NCI-H510A treated with DMSO at 0.1 percent for 48 hours (cell line): ENCODE measurements around the gene ANO10.
"Not testable (repeated sequence)": the region's sequence is repeated elsewhere in the genome, so short reads cannot be mapped to it uniquely, and the experiment has no call there.

ENCODE experiments used
- DNase-seq: peaks from one replicate; lab custom pipeline; 2025; lab: John Stamatoyannopoulos, UW

Gene ANO10

DNA sequence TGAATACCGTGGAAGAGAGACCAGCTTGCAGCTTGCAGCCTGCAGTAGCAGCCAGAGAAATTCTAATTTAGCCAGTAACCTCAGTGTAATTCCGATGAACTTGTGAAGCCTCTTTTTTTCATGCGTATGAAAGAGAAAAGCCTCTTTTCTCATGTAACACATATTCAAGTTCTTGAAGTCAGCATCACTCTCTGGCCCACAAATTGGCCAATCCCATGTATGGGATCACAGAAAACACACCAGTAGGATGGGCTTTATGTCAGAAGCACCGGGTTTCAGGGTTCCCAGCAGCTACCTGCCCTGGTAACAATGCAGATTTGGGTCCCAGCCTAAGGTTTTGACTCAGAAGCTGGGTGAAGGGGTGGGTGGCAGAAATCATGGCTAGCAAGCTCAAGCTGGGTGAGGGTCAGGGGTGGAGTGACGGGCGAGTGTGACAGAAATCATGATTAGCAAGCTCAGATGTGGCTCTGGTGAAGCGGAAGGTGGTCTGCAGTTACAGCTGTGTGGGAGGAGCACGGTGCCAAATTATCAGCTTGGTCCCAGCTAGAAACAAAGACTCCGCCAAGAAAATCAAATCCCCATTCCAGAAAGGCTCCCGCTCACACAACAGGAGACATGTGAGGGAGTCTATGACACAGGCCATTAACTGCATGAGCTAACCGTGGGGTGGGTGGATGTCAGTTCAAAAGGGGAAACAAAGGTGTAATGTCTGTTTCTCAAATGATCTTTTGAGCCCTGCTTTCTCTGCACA is 248.8 kb downstream of the ANO10 start:
- no peak for DNase-seq

DNA sequence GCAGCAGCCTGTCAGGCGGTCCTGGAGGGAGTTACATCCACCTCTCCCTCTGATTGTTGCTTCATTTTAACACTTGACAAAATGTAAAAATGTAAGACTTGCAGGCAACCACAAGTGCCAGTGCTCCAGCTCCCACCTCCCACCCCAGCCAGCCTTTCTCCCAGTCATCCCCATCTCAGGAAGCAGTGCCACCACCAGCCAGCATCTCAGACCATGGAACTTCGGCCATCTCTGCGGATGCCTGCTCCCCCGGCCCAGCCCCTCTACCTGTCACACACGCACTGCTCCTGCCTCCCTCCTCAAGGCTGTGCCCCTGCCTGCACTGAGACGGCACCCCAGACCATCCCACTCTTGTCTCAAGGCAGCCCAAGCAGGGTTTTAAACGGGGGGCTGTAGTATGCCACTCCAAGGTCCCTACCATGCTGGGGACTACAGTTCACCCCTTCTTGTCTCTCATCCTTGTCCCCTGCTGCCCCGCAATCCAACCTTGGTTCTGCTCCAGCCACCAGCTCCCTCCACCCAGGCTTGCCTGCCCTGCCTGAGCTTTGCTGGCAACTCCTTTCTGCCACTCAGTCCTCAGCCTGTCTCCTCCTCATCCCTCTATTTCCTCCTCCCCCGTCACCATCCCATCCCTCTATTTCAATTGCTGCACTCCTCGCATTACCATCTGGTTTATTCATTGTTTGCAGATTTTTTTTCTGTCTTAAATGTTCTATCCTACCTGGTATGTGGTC is 249.6 kb downstream of the ANO10 start:
- DNase-seq: no peak

- DNase-seq: no peak
Measured at GRCh38 chr3:43371494-43371893, 250.3 kb downstream of the ANO10 start.

GRCh38 chr3:43370293-43370980 is 251.4 kb downstream of the ANO10 start:
- DNase-seq: no peak

- DNase-seq: no peak
Measured at GRCh38 chr3:43369404-43370292, 252.2 kb downstream of the ANO10 start.

- no peak for DNase-seq
Measured at GRCh38 chr3:43366885-43367284, 254.9 kb downstream of the ANO10 start.

GRCh38 chr3:43366481-43366880 is 255.3 kb downstream of the ANO10 start:
- no peak for DNase-seq

DNA sequence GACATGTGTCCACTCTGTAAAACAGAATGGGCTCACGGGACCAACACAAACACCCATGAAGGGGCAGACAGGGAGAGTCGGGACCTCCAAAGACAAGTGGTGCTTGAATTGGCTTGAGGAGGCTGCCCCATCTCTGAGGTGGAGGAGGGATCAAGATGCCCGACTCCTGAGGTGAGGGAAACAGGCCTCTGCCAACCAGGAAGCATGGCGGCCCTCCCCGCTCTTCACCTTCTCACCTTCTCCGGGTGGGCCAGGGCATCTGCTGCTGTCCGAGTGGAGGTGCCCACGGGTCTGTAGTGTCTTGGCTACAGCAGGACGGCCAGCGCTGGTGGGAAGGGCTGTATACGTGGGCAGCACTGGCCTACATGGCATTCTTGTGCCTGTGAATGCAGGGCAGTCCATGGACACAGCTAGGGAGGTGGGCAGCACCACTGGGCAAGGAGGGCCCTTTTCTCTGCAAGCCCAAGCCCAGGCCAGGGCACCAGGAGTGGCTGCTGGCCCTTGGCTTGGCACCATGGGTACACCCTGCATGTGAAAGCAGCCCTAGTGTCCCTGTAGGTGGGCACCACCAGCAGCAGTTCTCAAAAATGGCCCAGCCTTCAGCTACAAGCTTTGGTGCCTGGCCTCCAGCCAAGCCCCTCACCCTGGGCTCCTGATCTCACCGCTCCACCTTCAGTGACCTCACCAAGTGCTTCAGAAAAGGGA is 256.1 kb downstream of the ANO10 start:
- DNase-seq: no peak

GRCh38 chr3:43364926-43365325 is 256.9 kb downstream of the ANO10 start:
- DNase-seq: no peak

DNA sequence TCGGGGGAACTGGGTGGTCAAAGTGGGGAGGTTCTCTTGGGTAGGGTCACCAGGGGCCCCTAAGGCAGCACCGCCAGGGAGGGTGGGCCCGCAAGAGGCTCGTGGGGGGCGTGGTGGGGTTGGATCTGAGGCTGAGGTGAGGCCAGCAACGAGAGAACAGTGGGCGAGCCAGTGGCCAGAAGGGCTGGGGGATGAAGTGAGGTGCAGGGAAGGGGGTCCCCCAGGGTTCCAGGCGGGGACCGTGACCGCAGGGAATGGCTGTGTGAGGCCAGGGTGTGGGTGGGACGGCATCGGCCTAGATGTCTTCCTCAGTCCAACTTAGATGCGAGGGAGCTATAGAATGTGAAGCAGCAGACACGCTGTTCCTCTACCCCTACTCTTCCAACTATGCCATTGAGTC is 257.3 kb downstream of the ANO10 start:
- no peak for DNase-seq

DNA sequence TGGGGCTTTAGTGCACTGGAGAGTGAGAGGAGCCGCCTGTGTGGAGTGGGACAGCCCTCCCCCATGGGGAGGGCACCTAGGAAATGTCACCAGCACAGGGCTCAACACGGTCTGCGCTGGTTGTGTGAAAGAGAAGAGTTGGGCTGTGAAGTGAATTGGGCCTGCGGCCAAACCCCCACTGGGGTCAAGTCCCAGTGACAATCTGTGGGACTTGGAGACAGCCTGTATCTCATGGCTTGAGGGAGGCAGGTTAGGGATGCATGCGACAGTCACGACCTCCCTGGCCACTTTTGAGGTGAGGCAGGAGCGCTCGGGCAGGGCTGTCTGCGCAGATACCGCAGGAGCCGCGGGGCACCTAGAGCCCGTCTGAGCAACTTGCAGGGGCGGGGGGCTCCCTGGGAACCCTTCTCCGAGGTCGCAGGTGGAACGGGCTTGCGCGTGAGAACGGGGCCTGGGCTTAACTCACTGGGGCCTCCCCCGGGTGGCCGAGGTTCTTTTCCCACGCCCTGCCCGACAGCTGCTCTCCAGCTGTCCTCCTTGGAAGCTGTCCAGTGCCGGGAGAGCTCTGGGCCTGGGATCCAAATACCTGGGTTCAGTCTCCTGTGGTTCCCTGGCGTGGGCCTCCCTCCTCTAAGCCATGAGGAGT is 258.1 kb downstream of the ANO10 start:
- DNase-seq: no peak

DNA sequence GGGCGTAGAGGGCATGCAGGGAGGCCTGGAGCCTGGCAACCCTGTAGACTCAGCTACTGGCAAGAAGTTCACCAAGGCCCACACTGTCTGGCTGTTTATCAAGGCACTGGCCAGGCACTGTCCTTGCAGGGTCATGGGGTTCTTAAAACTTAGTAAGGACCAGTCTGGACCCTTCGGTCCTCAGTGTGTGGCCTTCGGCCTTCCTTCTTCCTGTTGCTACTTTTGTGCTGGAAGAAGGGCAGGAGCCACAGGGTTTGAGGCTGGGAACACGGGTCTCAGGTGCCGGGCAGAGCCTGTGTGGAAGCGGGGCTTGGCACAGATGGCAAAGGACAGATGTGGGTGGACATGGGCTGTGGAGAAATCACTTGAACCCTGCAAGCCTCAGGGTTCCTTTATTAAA is 258.9 kb downstream of the ANO10 start:
- no peak for DNase-seq

GRCh38 chr3:43362183-43362582 is 259.6 kb downstream of the ANO10 start:
- no peak for DNase-seq

DNA sequence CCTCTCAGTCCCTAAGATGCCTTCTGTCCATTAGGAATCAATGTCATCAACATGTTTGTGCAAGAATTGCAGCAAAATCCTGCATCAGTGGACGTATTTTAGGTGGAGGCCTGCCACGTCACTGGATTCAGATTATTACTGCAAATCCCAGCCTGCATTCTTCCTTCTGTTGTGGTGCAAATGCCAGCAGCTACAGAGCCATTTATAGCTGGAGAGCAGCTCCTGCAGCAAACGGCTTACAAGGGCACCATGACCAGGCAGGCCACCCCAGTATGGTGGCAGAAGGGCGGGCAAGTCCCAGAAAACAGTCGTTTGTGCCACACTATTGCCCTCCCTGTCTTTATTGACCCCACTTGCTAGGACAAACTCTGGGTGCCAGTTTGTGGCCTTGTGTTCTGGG is 260.7 kb downstream of the ANO10 start:
- no peak for DNase-seq

DNA sequence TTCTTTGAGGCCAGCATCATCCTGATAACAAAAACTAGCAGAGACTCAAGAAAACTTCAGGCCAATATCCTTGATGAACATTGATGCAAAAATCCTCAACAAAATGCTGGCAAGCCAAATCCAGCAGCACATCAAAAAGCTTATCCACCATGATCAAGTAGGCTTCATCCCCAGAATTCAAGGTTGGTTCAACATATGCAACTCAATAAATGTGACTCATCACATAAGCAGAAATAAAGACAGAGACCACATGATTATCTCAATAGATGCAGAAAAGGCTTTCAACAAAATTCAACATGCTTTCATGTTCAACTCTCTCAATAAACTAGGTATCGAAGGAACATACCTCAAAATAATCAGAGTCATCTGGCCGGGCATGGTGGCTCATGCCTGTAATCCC is 265.8 kb downstream of the ANO10 start:
- DNase-seq: not testable (repeated sequence)

DNA sequence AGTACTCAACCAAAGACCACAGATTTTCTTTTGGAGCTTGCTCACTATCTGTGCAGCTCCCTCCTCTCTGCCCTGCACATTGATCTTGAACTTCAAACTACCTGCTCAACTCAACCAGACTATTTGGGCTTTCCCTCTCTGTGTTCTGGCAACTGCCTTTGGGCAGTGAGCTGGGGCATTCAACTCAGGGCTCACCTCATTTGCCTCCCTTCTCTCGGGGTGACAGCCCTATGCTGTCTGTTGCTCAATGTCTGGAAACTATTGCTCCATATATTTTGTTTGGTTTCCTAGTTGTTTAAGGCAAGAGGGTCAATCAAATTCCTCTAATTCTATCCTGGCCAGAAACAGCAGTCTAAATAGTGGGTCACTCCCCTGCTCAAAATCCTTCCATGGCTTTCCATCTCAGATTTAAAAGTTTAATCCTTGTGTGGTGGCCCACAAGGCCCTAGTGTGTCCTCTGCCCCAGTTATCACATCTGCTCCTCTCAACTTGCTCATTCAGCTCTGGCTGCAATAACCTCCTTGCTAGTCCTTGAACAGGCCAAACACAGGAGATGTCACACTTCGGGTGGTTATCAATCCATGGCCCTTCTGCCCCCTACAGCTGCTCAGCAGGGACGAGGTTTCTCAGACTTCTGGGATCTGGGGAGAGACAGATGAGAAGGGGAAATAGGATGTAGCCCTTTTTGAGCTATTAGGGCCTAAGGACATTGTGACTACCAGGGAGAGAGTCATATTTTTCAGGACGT is 267.7 kb downstream of the ANO10 start:
- no peak for DNase-seq

- no peak for DNase-seq
Measured at GRCh38 chr3:43353393-43353792, 268.4 kb downstream of the ANO10 start.

- no peak for DNase-seq
Measured at GRCh38 chr3:43349716-43350115, 272.1 kb downstream of the ANO10 start.

- no peak for DNase-seq
Measured at GRCh38 chr3:43348852-43349574, 272.8 kb downstream of the ANO10 start.
